Neural cell (in vitro differentiated cells): ENCODE results near the gene C1orf35.

Source experiments
- CTCF ChIP-seq: fragments of 450-650 bp; IDR thresholded peaks from 2 replicates; pipeline ENCODE4 v1.5.1; 2014; ENCODE audit warnings: antibody characterized with exemption, mild to moderate bottlenecking, moderate library complexity; ENCODE audit not compliant: poor library complexity, severe bottlenecking
- RAD21 ChIP-seq: fragments of 450-650 bp; conservative IDR thresholded peaks from 2 replicates; pipeline ENCODE4 v1.6.1; 2014; ENCODE audit warnings: antibody characterized with exemption, mild to moderate bottlenecking, moderate library complexity

- no peak for TF ChIP-seq RAD21
- no peak for TF ChIP-seq CTCF
These were observed 19.9 kb upstream of the C1orf35 start for GRCh38 chr1:228122921-228123441.
